Muscle layer of colon (tissue), 2 donors: ENCODE data around the gene PLXNA2.
A peak's percentile ranks its signal among the peaks of the same experiment; 100 is the strongest.

ENCODE experiments used
- H3K27ac ChIP-seq: one replicate; pipeline ENCODE4 v1.7.0; 2013; ENCODE audit warnings: low read depth, mild to moderate bottlenecking, low read length, moderate library complexity
- H3K27me3 ChIP-seq, 2 donors: one replicate each; pipeline ENCODE4 v1.7.0; 2013; ENCODE audit warnings: low read length in 2 of 2, mild to moderate bottlenecking in 2 of 2; ENCODE audit not compliant: insufficient read depth in 2 of 2, control insufficient read depth in 1 of 2
- H3K36me3 ChIP-seq: one replicate; pipeline ENCODE4 v1.7.0; 2013; ENCODE audit warnings: mild to moderate bottlenecking, low read length; ENCODE audit not compliant: insufficient read depth
- H3K4me1 ChIP-seq: one replicate; pipeline ENCODE4 v1.7.0; 2013; ENCODE audit warnings: mild to moderate bottlenecking, low read length; ENCODE audit not compliant: insufficient read depth
- H3K4me3 ChIP-seq, 2 donors: one replicate each; pipeline ENCODE4 v1.7.0; 2013; ENCODE audit warnings: low read length in 2 of 2, low read depth in 1 of 2, mild to moderate bottlenecking in 1 of 2, moderate library complexity in 1 of 2
- H3K9ac ChIP-seq: one replicate; pipeline ENCODE4 v1.7.0; 2013; ENCODE audit warnings: low read length
- H3K9me3 ChIP-seq: one replicate; pipeline ENCODE4 v1.7.0; 2013; ENCODE audit warnings: mild to moderate bottlenecking, low read length
- donor health status: abdominal sarcoma.
- donor health status: Adenocarcinoma of cecum.

PLXNA2 gene

DNA sequence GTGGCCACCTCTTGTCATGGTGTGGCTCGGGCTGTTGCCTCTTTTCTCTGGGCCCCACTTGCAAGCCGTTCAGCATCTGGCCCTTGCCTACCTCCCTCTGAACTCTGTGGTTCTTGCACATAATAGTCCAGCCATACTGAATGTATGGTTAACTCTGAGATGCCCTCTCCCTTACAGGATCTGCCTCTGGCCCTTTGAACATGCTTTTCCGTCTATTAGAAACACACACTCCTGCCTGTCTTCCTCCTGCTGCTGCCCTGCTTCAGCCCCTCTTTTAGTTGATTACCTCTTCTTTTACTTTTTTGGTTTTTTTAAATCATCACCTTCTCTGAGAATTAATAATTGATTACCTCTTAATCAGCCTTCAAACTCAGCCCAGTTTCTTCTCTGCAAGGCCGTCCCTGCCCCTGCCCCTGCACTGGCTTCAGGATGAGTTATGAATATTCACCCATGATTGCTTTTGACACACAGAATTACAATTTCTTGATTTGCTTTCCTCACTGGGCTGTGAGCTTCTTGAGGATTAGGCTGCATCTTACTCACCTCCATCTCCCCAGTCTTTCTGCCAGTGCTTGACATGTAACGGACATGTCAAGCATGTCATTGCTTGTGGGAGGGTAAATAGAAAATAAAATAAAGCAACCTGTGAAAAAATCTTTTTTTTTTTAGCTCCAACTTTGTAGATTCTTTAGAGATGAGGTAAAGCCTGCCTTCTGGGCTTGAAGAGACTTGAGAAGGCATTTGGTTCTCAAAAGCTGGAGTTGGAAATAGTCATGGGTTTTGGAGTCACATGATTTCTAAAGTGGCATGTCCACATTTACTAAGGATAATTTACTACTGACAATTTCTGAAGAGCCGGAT, 158.3 kb downstream of the PLXNA2 start:
- Histone ChIP-seq H3K27ac (peak overlapping the region; percentile 62), H3K4me3 (peak overlapping the region; percentile 12 to 41), H3K27me3 (no peaks in the 10 kb centered on the region), H3K36me3 (no peaks in the 10 kb centered on the region), H3K4me1 (peaks cover 32% of the 10 kb centered on the region), H3K9ac (no peak overlapping the region), H3K9me3 (no peaks in the 10 kb centered on the region)

DNA sequence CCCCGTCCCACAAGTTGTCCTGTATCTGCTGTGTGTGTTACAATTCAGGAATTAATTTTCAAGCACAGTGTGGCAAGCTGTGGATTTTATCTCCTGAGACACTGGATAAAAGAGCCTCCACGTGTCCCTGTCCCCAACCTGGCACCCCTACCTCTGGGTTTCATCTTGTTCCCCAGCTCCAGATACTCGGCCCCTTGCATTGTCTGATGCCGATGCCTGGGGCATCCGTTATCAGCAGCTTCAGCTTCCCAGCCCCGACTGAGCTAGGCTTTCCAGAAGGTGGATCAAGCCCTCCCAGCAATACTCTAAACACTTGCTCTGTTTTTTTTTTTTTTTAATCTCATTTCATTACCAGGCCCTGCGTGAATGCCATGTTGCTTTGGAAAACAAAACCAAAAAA, 159.4 kb downstream of the PLXNA2 start:
- H3K4me1 ChIP-seq = peaks cover 21% of the 10 kb centered on the region
- H3K36me3 ChIP-seq = no peaks in the 10 kb centered on the region
- H3K27me3 ChIP-seq = no peaks in the 10 kb centered on the region
- no peaks in the 10 kb centered on the region for H3K9me3 ChIP-seq
- H3K27ac ChIP-seq = no peak overlapping the region
- no peak overlapping the region for H3K9ac ChIP-seq
- H3K4me3 ChIP-seq = no peak overlapping the region

DNA sequence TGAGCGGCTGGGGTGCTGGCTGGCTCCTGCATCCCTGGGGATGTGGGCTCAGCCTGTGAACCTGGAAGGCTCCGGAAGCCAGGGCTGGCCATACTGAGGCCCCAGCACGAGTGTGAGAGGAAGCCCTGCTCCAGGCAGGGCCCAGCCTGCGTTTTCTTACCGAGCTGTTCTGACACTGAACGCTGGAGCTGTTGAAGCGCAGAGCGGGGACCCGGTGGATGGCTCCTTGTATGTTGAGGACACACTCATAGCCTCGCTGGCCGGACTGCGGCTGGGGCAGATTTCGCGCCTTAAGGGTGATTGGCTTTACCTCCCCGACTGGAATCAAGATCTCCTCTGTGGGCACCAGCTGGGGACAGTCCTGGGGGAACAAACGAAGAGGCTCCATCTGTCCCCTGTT, 160.0 kb downstream of the PLXNA2 start:
- Histone ChIP-seq H3K36me3 (no peaks in the 10 kb centered on the region), H3K4me3 (no peak overlapping the region), H3K9me3 (no peaks in the 10 kb centered on the region), H3K4me1 (peaks cover 15% of the 10 kb centered on the region), H3K27ac (no peak overlapping the region), H3K27me3 (no peaks in the 10 kb centered on the region), H3K9ac (no peak overlapping the region)

DNA sequence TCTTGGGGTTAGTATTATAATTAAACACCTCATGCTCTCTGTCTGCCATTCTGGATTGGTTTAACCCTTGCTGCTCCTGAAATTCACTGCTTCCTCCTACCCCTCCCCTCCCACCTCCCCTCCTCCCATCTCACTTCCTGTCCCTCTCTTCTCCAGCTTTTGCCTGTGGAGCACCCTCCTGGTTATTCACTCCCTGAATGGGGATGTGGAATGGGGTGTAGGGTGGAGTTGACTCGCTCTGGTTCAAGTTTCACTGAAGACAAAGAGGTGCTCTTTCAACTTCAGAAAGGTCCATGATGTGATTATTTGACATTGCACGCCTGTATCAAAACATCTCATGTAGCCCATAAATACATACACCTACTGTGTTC, 160.5 kb downstream of the PLXNA2 start:
- no peak overlapping the region for H3K4me3 ChIP-seq
- peaks cover 13% of the 10 kb centered on the region for H3K4me1 ChIP-seq
- no peak overlapping the region for H3K9ac ChIP-seq
- H3K27ac ChIP-seq = no peak overlapping the region
- no peaks in the 10 kb centered on the region for H3K27me3 ChIP-seq
- no peaks in the 10 kb centered on the region for H3K36me3 ChIP-seq
- no peaks in the 10 kb centered on the region for H3K9me3 ChIP-seq

DNA sequence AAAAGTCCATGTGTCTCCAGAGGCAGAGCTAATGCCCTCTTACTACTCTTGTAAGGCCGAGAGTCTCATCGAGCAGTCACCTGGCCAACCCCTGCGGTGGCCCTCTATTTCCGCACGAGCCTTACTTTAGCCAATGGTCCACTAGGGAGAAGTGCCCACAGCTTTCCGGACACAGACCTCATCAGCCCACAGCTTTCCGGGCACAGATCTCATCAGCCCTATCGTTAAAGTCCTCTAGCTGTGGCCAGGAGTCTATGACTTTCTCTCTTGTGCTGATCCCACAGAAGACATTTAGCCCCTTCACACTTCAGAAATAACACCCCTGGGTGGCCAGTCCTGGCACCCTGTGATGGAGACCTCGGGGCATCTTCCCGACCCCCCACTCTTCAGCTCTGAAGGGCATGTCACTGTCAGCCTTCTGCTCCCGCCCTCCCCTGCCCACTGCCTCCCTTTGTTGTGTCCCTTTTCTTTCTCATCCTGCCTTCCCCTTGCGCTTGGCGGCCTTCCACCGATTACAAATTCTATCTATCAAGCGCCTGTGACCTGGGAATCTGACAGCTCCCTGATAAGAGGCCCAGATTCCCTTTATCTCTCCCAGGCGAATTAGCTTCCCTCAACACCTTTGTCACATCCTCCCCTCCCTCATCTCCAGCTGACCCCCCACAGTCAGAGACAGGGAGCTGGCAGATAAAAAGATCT, 161.0 kb downstream of the PLXNA2 start:
- Histone ChIP-seq H3K4me3 (no peak overlapping the region), H3K27ac (no peak overlapping the region), H3K9me3 (no peaks in the 10 kb centered on the region), H3K9ac (no peak overlapping the region), H3K27me3 (no peaks in the 10 kb centered on the region), H3K36me3 (no peaks in the 10 kb centered on the region), H3K4me1 (peaks cover 13% of the 10 kb centered on the region)

DNA sequence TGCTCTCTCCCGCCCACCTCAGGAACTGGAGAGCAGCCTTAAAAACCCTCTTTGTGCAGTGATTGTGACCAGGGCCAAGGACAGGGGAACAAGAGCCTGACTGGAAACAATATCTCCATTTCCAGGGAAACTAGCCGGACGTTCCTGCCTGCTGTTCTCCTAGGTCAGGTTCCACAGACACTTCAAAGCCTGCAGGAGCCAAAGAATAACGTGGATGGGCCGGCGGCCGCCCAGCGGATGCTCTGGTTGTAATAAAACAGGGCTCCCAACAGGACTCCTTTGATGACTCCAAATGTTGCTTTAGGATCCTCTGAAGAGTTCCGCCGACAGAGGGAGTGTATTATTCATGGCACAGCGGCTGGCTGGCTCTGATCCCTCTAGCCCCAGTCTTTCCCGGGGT, 162.2 kb downstream of the PLXNA2 start:
- no peaks in the 10 kb centered on the region for H3K36me3 ChIP-seq
- H3K9ac ChIP-seq = no peak overlapping the region
- no peak overlapping the region for H3K4me3 ChIP-seq
- H3K27ac ChIP-seq = no peak overlapping the region
- peaks cover 13% of the 10 kb centered on the region for H3K4me1 ChIP-seq
- H3K9me3 ChIP-seq = no peaks in the 10 kb centered on the region
- H3K27me3 ChIP-seq = no peaks in the 10 kb centered on the region

DNA sequence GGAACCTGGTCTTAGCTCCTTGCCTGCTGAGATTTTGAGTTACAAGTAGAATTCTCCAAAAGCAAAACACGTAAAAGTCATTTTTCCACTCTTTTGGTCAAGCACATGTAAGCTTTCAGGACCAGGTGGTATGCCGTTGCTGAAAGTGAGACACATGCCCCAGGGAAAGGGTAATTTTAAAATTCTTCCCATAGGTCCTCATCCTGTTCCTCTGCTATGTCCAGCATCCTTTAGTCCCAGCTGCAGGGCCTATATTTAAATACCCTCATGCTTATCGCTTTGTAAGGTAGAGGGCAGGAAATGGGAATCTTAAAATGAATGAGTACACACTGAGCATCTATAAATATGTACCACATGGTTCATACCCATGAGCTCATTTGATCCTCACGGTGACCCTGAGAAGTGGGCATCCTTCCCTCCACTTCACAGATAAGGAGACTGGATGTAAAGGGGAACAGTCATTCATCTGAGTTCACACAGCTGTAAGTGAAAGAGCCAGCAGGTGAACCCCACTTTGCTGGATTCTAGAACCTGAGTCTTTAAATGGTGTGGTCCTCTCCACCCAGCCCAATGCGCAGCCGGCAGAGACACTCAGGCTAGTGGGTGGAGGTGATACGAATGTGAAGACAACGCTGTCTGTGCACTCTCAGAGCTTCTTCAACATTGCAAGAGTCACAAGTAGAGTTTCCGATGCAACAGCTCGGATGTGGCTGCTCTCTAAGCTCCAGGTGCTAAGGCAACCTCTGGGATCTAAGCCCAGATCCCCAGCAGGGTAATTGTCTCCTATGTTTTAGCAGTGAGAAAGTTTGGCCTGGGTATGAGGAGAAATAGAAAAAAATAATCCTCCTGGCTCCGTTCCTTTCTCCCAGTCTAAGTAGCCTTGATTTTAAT, 163.5 kb downstream of the PLXNA2 start:
- Histone ChIP-seq H3K27ac (no peak overlapping the region), H3K36me3 (peaks cover 5% of the 10 kb centered on the region), H3K27me3 (no peaks in the 10 kb centered on the region), H3K9ac (no peak overlapping the region), H3K9me3 (no peaks in the 10 kb centered on the region), H3K4me3 (no peak overlapping the region), H3K4me1 (no peaks in the 10 kb centered on the region)

DNA sequence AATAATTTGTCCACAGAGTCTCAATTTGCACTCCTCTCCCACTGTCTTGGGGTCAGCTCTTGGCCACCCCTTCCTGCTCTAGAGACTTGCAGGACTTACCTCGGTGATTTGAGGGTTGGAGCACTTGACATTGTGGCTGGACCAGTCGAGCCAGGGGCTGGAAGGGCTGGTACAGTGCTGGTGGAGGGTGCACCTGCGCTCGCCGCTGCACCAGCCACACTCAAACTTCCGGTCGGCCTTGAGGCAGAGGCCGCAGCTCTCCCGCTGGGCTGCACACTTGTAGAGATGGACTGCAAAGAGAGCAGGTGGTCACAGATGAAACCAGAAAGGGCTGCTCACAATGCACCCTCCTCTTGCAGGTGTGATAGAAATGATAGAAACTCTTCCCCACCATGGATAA, 165.0 kb downstream of the PLXNA2 start:
- H3K9ac ChIP-seq = no peak overlapping the region
- peaks cover 5% of the 10 kb centered on the region for H3K36me3 ChIP-seq
- no peak overlapping the region for H3K4me3 ChIP-seq
- no peak overlapping the region for H3K27ac ChIP-seq
- H3K27me3 ChIP-seq = no peaks in the 10 kb centered on the region
- H3K4me1 ChIP-seq = no peaks in the 10 kb centered on the region
- no peaks in the 10 kb centered on the region for H3K9me3 ChIP-seq

DNA sequence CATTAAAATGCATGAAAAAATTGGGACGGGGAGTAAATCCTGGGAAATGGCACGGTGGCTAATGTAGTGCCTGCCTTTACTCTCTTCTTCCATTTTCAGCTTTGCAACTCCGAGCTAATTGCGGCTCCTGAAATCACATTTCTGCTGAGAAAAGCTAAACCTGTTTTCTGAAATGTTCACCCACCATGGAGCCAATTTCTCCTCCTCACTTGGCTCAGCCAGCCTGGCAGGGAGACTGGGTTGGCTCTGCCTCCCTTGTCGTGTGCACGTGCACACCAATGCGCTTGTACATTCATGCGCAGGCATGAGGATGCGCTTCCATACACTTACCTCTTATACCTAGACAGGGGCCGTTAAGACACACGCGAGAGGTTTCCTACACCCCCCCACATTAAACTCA, 165.4 kb downstream of the PLXNA2 start:
- H3K4me1 ChIP-seq = no peaks in the 10 kb centered on the region
- no peaks in the 10 kb centered on the region for H3K9me3 ChIP-seq
- H3K27ac ChIP-seq = no peak overlapping the region
- H3K4me3 ChIP-seq = no peak overlapping the region
- no peaks in the 10 kb centered on the region for H3K27me3 ChIP-seq
- H3K36me3 ChIP-seq = peaks cover 5% of the 10 kb centered on the region
- H3K9ac ChIP-seq = no peak overlapping the region

DNA sequence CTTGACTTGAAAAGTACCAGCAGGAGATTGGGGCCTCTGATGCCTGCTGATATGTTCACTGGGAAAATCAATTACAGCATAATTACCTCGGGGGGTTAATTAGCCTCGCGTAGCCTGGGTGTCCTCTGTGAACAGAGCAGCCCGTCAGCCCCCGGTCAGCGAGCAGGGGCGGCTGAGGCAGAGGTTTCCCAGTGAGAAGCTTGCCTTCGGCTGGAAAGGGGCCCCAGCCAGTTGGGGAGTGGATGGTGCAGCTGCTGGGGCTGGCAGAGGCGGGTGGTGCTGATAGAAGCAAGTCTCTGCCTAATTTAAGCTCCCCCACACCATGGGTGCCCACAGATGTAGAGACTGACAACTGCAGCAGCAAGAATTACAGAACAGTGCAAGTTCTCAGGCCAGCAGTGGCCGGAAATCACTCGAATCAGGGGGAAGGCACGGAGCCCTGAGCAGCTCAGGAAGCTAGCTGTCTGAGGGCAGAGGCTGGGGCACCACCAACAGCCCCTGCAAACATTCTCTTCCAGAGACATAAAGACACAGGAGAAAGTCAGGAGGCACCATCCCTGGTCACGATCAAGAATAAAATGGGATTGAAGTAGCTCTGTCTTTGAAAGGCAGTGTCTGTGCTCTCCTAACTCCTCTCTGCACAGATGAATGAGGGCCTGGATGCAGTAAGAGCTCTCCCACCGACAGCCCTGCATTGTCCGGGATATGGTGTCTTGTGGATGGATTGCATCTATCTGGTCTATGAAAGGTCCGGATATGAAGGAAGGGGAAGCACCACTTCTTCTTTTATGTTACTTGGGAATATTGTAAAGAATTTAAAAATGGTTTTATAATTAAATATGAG, 166.7 kb downstream of the PLXNA2 start:
- no peaks in the 10 kb centered on the region for H3K9me3 ChIP-seq
- no peak overlapping the region for H3K27ac ChIP-seq
- H3K27me3 ChIP-seq = no peaks in the 10 kb centered on the region
- no peak overlapping the region for H3K4me3 ChIP-seq
- no peaks in the 10 kb centered on the region for H3K4me1 ChIP-seq
- H3K36me3 ChIP-seq = peaks cover 5% of the 10 kb centered on the region
- H3K9ac ChIP-seq = no peak overlapping the region
